Stimulated activated CD4-positive, alpha-beta T cell treated with anti-CD3 and anti-CD28 coated beads, Interleukin-15, amount 100 ng/mL, for 48 hours (primary cell): ENCODE measurements around the gene BTRC.
"Not testable (repeated sequence)": the region's sequence is repeated elsewhere in the genome, so short reads cannot be mapped to it uniquely, and the experiment has no call there.

Experiments
- DNase-seq, 2 donors: peaks; one replicate each; pipeline ENCODE4 v3.0.0-alpha.2; 2020; ENCODE audit warnings: low read depth in 2 of 2

BTRC gene

DNA sequence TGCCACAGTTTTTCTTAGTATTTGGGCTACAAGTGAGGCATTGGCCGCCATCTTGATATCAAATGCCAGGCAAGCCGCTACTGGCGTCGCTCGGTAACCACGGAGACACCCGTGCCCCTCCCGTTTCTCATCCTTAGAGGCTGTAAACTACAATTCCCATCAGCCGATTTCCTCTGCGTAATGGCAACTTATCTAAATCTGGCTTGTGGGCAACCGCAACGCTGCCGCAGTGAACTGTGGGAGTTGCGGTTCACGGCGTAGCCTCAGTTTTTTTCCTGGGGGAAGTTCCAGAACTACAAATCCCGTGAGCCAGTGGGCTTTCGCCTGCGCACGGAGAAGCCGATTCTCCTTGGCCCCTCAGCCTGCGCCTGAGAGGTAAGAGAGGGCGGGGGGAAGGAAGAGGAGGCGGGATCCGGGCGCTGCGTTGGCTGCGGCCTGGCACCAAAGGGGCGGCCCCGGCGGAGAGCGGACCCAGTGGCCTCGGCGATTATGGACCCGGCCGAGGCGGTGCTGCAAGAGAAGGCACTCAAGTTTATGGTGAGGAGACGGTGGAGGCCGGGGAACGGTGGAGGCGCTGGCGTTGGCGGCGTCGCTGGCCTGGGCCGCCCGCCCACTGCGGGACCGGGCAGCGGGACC is at the start of gene BTRC:
Gene BTRC, plus strand, starts transcription at position 474 of the 636 bp plus-strand sequence. Its CDS starts 16 bp downstream, at position 490.
- DNase-seq, result peak; percentile 92 to 94

DNA sequence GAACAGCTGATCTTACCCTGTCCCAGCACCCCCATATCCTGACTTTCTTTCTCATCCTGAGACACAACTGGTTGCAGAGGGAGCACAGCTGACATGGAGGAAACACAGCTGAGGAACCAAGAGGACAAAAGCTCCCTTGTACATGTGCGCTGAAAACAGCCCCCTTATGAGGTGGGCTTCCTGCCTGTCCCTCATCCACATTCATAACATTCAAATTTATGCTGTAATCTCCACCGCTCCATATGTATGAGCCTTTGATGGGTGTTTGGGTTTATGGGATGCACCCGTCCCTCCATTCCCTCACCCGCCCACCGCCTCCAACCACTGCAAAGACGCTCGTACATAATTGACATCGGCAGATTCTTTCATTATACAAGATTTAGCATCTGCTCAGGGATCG is 49.6 kb upstream of the BTRC start:
- DNase-seq, result no peak

DNA sequence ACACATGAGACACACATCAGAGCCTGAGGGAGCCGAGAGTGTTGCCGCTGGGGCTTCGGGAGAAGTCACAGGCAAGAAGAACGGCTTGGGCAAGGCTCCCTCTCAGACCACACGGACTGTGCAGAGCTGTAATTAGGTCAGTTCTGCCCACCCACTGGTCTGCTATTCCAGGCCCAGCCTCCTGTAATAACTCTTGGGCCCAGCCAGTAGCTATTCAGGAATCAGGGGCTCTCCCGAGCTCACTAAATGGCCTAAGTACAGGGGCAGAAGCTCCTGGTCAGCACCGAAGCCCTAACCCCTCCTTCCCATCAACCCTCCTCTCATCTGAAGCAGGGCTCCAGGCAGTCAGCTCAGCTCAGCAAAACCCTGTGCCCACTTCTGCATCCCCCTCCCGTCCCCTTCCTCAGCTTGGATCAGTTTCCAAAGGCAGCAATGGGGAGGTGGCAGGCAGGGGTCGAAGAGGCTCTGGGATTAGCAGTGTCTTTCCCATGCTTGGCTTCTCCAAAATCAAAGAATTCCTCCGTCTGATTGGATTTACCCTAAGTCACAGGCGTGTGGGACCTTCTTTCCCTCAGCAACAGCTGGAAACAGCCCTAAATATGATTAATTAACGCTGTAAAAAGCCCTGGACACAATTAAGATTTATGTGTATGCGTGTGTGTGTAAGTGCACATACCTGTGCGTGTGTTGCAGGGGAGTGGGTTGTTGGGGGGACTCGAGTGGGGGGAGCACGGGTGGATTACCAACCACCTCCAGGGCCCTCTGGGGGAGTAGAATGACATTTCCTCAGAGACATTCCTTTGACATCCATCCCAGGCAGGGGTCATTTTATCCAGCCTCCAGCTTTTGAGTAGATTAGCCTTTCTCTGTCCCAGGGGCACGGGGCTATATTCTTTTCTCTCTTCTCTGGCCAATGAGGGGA is 48.4 kb upstream of the BTRC start:
- DNase-seq, result no peak

DNA sequence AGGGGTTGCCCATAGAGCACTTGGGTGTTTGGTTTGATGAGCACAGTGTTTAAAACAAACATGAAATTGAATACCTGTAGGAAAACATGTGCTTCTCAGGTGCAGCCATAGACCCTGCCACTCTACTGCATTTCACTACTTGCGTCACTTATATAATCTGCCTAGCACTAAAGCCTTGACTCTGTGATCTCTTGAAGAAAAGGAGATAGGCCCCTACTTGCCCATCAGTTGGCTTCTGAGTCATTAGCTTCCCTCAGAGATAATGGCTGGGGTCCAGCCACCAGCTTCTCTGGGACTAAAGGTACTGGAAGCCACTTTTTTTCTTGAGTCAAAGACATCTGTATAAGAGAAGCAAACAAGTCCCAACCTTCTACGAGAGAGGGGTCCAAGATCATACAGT is 45.9 kb upstream of the BTRC start:
- DNase-seq, result no peak

DNA sequence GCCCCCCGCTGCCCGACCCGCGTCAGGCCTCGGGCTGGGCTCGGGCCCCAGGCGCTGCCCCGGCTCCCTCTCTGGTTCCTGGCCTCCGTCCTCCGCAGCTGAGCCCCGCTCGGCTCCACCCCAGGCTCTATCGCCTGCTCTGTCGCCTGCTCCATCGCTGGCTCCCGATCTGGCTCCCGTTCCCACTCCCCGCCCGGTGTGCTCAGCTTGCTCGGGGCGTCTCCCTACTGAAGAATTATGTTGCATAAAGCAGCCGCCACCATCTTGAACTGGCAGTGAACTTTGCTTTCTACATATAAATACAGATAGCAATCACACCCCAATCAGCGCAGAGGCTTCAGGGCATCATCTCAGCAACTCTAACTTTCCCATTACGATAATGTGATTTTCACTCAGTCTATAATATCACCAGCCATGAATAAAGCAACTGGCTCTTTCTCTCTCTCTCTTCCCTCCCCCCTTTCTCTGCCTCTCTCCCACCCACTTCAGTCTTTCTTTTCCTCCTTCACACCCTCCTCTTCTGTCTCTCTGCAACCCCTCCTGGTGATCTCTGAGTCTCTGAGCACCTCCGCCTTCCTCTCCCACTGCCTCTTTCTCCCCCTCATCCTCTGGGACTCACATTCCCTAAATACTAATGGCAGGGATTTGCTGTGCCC is 43.3 kb upstream of the BTRC start:
- DNase-seq, result no peak

- DNase-seq, result no peak
Measured at GRCh38 chr10:101311185-101312066, 42.5 kb upstream of the BTRC start.

GRCh38 chr10:101319241-101319915 is 34.6 kb upstream of the BTRC start:
- no peak for DNase-seq

GRCh38 chr10:101321073-101321472 is 32.9 kb upstream of the BTRC start:
- no peak for DNase-seq

GRCh38 chr10:101322266-101323108 is 31.5 kb upstream of the BTRC start:
- no peak for DNase-seq

- DNase-seq, result no peak
Measured at GRCh38 chr10:101323495-101323894, 30.5 kb upstream of the BTRC start.

GRCh38 chr10:101327454-101327853 is 26.5 kb upstream of the BTRC start:
- DNase-seq, result not testable (repeated sequence)

DNA sequence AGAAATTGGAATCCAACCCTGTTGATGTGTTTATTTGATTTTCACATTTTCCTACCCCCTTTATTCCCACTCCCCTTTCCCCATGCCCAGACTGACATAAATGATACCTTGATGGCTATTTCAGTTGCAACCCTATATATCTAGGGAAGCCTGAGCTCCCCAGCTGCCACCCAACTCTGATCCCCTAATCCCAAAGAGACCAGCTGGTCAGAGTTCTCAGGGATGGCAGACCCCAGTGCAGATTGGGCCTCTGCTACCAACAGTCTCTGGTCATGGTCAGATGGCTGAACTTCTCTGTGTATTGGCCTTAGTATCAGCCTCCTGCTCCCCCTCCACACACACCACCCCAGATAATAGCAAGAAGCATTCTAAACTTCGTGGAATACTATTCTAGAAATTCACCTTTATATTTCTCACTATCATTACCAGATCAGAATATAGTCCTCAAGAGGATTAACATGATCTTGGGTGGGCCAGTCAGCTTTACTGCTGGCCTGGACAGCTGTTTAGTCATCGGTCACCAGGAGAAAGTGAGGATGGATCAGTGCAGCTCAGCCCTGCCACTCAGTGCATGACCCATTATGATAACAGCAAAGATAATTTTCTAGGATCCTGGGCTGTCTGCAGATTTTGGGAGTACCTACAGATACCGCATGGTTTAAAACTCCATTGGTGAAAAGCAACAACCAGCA is 24.5 kb upstream of the BTRC start:
- DNase-seq, result no peak

- DNase-seq, result no peak
Measured at GRCh38 chr10:101330231-101330630, 23.7 kb upstream of the BTRC start.

DNA sequence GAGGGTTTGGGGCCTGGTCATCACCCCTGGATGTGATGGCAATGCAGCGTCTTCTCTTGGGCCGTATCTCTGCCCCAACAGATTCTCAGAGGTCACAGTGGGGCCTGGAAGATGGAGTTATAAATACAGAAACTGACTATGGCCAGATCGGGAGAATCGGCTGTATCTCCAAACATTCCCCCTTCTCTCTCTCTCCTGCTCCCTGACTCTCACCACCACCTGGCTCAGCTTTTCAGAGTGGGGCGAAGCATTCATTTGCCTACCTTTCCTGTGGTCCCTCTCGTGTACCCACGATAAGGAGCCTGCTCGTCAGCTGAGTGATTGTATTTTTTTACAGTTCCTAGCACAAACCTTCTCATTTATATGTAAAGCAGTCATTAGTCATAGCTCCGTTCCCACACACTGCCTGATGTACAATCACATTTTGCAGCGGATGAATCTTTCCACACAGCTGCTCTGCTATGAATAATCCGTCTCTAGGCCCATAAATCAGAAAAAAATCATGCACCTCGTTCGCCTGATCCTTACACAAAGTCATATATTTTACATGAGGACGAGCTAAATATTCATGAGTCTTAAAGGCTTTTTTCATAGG is 23.2 kb upstream of the BTRC start:
- DNase-seq, result no peak

- DNase-seq, result no peak
Measured at GRCh38 chr10:101331956-101332355, 22.0 kb upstream of the BTRC start.

DNA sequence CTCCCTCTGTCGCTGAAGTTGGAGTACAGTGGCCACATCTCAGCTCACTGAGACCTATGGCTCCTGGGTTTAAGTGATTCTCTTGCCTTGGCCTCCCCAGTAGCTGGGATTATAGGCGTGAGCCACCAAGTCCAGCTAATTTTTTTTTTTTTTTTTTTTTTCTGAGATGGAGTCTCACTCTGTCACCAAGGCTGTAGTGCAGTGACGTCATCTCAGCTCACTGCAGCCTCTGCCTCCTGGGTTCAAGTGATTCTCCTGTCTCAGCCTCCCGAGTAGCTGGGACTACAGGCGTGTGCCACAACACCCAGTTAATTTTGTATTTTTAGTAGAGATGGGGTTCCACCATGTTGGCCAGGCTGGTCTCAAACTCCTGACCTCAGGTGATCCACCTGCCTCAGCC is 19.7 kb upstream of the BTRC start:
- DNase-seq, result not testable (repeated sequence)

- no peak for DNase-seq
Measured at GRCh38 chr10:101336382-101336781, 17.6 kb upstream of the BTRC start.

DNA sequence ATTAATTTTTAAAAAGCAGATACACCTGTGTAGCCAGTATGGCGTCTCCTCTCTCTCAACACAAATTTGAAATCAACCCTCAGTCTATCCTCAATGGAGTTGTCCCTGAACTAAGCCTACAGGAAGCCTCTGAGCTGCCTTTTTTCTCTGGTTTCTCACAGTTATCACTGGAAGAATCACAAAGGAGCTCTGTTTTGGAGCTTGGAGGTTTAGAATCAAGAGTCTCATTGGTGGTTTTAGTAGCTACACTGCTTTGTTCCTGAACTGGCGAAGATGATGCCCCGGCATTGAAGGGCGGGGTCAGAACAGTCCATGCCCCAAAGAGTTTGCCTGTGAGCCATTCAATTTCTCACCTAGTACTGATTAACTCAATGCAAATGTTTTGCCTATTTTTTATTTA is 16.1 kb upstream of the BTRC start:
- DNase-seq, result no peak

DNA sequence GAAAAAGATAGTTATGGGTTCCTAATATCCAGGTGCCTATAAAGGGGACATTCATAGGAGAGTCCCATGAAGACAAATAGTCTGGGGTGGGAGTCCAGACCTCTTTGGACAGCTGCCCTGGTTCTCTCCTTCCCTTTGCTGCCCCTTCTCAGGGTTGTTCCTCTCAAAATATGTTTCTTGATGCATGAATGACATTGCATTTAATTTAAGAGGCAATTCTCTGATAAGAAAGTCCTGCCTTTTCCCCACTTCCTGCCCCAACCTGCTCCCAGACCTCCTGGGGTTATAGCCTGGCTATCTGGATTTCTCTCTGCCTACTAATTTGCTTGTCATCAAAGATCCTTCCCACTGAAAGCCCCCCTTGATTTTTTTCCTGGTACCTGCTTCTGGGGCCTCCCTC is 12.5 kb upstream of the BTRC start:
- DNase-seq, result no peak
